GM19025 (cell line): ENCODE data around the gene TMEFF2.

Experiments used
- ATAC-seq: cut with Tn5 transposase; IDR thresholded peaks from one replicate; pipeline ENCODE4 v1.9.1; 2021; ENCODE audit warnings: mild to moderate bottlenecking, low read depth, moderate library complexity; ENCODE audit not compliant: unreplicated experiment

Gene TMEFF2

GRCh38 chr2:192184349-192184748, 10.4 kb downstream of the TMEFF2 start:
- no peak for ATAC-seq

- no peak for ATAC-seq
Measured at GRCh38 chr2:192183296-192183695, 11.4 kb downstream of the TMEFF2 start.

GRCh38 chr2:192166946-192167345, 27.8 kb downstream of the TMEFF2 start:
- no peak for ATAC-seq

- ATAC-seq: no peak
Measured at GRCh38 chr2:192165842-192166241, 28.9 kb downstream of the TMEFF2 start.

GRCh38 chr2:192162392-192163042, 32.2 kb downstream of the TMEFF2 start:
- peak; percentile 64 for ATAC-seq

GRCh38 chr2:192161656-192162290, 33.0 kb downstream of the TMEFF2 start:
- ATAC-seq: no peak

GRCh38 chr2:192159736-192160135, 35.0 kb downstream of the TMEFF2 start:
- no peak for ATAC-seq

- no peak for ATAC-seq
Measured at GRCh38 chr2:192159208-192159607, 35.5 kb downstream of the TMEFF2 start.

- ATAC-seq: no peak
Measured at GRCh38 chr2:192157776-192158175, 37.0 kb downstream of the TMEFF2 start.

GRCh38 chr2:192155511-192156118, 39.1 kb downstream of the TMEFF2 start:
- ATAC-seq: no peak

- no peak for ATAC-seq
Measured at GRCh38 chr2:192153561-192153960, 41.2 kb downstream of the TMEFF2 start.

- ATAC-seq: no peak
Measured at GRCh38 chr2:192151853-192152252, 42.9 kb downstream of the TMEFF2 start.

GRCh38 chr2:192150166-192150565, 44.6 kb downstream of the TMEFF2 start:
- ATAC-seq: no peak

GRCh38 chr2:192148620-192149321, 46.0 kb downstream of the TMEFF2 start:
- ATAC-seq: no peak

- ATAC-seq: no peak
Measured at GRCh38 chr2:192148241-192148619, 46.5 kb downstream of the TMEFF2 start.

- ATAC-seq: no peak
Measured at GRCh38 chr2:192146069-192147015, 48.4 kb downstream of the TMEFF2 start.

GRCh38 chr2:192145496-192145895, 49.2 kb downstream of the TMEFF2 start:
- ATAC-seq: no peak

GRCh38 chr2:192140236-192140839, 54.4 kb downstream of the TMEFF2 start:
- ATAC-seq: no peak

- no peak for ATAC-seq
Measured at GRCh38 chr2:192139813-192140212, 54.9 kb downstream of the TMEFF2 start.

- no peak for ATAC-seq
Measured at GRCh38 chr2:192137451-192137850, 57.3 kb downstream of the TMEFF2 start.
